ENCODE results near the gene DGKZ.

DNA sequence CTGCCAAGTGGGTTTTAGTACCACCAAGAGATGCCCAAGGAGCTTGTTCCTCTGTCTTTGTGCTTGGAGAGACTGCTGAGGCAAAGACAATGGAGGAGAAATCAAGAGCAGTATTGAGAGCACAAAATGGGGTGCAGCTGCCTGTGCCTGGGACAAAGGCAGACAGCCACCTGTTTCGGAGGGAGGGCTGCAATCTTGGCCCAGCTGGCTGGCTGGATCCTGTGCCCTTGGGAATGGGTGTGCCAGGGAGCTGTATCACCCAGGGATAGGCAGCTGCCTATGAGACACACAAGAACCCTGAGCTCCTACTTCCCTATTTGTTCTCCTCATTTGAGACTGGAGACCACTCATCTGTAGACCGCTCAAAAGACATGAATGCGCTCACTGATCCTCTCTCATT is 67.6 kb downstream of the DGKZ start:
- TF ChIP-seq EED (IDR thresholded peaks at IDR 0.05; ENCODE audit: low read depth) (no peak), RAD51 (IDR thresholded peaks at IDR 0.05) (no peak), EZH2 (IDR thresholded peaks at IDR 0.05; ENCODE audit: borderline replicate concordance, control insufficient read depth, low read depth, low read length) (no peak), CTCF (IDR thresholded peaks at IDR 0.05 in 2 of 3, conservative IDR thresholded peaks at IDR 0.05 in 1 of 3; ENCODE audit: control insufficient read depth in 2 of 3, extremely low read depth in 1 of 3, insufficient read depth in 1 of 3, low read depth in 3 of 3, low read length in 3 of 3) (no peak), TCF12 (IDR thresholded peaks at IDR 0.05; ENCODE audit: low read depth, low read length) (no peak), MAX (IDR thresholded peaks at IDR 0.05; ENCODE audit: low read depth, low read length) (no peak), REST (IDR thresholded peaks at IDR 0.05; ENCODE audit: low read depth, low read length) (no peak), E2F4 (IDR thresholded peaks at IDR 0.05; ENCODE audit: low read depth, low read length) (no peak), POLR2AphosphoS5 (IDR thresholded peaks at IDR 0.05; ENCODE audit: low read length) (no peak)
- TF ChIP-seq, protein P1, sequence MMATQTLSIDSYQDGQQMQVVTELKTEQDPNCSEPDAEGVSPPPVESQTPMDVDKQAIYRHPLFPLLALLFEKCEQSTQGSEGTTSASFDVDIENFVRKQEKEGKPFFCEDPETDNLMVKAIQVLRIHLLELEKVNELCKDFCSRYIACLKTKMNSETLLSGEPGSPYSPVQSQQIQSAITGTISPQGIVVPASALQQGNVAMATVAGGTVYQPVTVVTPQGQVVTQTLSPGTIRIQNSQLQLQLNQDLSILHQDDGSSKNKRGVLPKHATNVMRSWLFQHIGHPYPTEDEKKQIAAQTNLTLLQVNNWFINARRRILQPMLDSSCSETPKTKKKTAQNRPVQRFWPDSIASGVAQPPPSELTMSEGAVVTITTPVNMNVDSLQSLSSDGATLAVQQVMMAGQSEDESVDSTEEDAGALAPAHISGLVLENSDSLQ (IDR thresholded peaks at IDR 0.05), result no peak

All from GM12878 (cell line).